Measurements from ENCODE around the gene TGFBR2. TPM values are rescaled to one million over a fixed set of nuclear protein-coding genes. Genes with fewer than 3 reads are reported as not detected.
A peak's percentile ranks its signal among the peaks of the same experiment; 100 is the strongest.

Gene TGFBR2
- total RNA-seq, 1 experiment from 2014 or later: 48.2 TPM

- no peak overlapping the region for H3K27ac ChIP-seq (ENCODE audit: low read length)
- intact Hi-C loops (cut with micrococcal nuclease): loop anchor here (5.0 kb wide), 3 partner anchors 137 to 498 kb away; no protein-coding TSS in a partner anchor
- CTCF ChIA-PET: no interaction called here
- H3K4me2 ChIP-seq (ENCODE audit: low read length): peak overlapping the region; percentile 79
- H3F3A ChIP-seq (ENCODE audit: low read length, unreplicated experiment): no peaks in the 10 kb centered on the region
- peaks cover 50% of the 10 kb centered on the region for H4K20me1 ChIP-seq (ENCODE audit: low read length)
- no peak overlapping the region for H2AFZ ChIP-seq (ENCODE audit: low read length)
- POLR2A ChIA-PET (ENCODE audit: unreplicated experiment): interaction anchor here (0.7 kb wide), 2 partner anchors 97 to 111 kb away, joined by 3 to 8 read pairs; no protein-coding TSS in a partner anchor
- no peak overlapping the region for H3K9ac ChIP-seq (ENCODE audit: low read length)
- TF ChIP-seq EZH2phosphoT487 (IDR thresholded peaks at IDR 0.05; ENCODE audit: borderline replicate concordance, low read length) (no peak), CTCF (conservative IDR thresholded peaks at IDR 0.05; ENCODE audit: low read depth, low read length) (no peak), EZH2 (IDR thresholded peaks at IDR 0.05; ENCODE audit: low read length, unreplicated experiment) (no peak)
- BruUV-seq (replicated peaks): no TSS peak
- 0 out of 2 replicates have a peak, but pooled peaks cover 5% of the 10 kb centered on the region for H3K36me3 ChIP-seq (ENCODE audit: low read depth, low read length)
- H3K27me3 ChIP-seq (ENCODE audit: low read length): no peaks in the 10 kb centered on the region
- no peak for ATAC-seq
- no peak for DNase-seq
- no peaks in the 10 kb centered on the region for H3K9me3 ChIP-seq (ENCODE audit: low read length)
- H3K9me2 ChIP-seq (replicated peaks; ENCODE audit: low read length): no peaks in the 10 kb centered on the region
- peaks cover 85% of the 10 kb centered on the region for H3K79me2 ChIP-seq (ENCODE audit: low read length)
- H3K4me1 ChIP-seq (ENCODE audit: insufficient read depth, low read length): peaks cover 77% of the 10 kb centered on the region
- H3K4me3 ChIP-seq (ENCODE audit: low read length): peak overlapping the region; percentile 69
Observed at GRCh38 chr3:30609930-30610701, 3.7 kb downstream of the TGFBR2 start.

- POLR2A ChIA-PET (ENCODE audit: unreplicated experiment): interaction anchor here (0.7 kb wide), 1 partner anchor 110 kb away, joined by 3 read pairs; no protein-coding TSS in a partner anchor
- H3K4me3 ChIP-seq (ENCODE audit: low read length): peak overlapping the region; percentile 69; the same call in 1 of the 2 replicates
- BruUV-seq (replicated peaks): no TSS peak
- H3K27me3 ChIP-seq (ENCODE audit: low read length): no peaks in the 10 kb centered on the region
- H3K4me2 ChIP-seq (ENCODE audit: low read length): peak overlapping the region; percentile 79
- peaks cover 92% of the 10 kb centered on the region for H3K79me2 ChIP-seq (ENCODE audit: low read length)
- DNase-seq: no peak
- peaks cover 77% of the 10 kb centered on the region for H3K4me1 ChIP-seq (ENCODE audit: insufficient read depth, low read length)
- no peak for ATAC-seq
- H3F3A ChIP-seq (ENCODE audit: low read length, unreplicated experiment): no peaks in the 10 kb centered on the region
- no peaks in the 10 kb centered on the region for H3K9me3 ChIP-seq (ENCODE audit: low read length)
- H2AFZ ChIP-seq (ENCODE audit: low read length): no peak overlapping the region
- H3K36me3 ChIP-seq (ENCODE audit: low read depth, low read length): 0 out of 2 replicates have a peak, but pooled peaks cover 5% of the 10 kb centered on the region
- intact Hi-C loops (cut with micrococcal nuclease): no loop called here
- H3K9ac ChIP-seq (ENCODE audit: low read length): no peak overlapping the region
- no peaks in the 10 kb centered on the region for H3K9me2 ChIP-seq (replicated peaks; ENCODE audit: low read length)
- CTCF ChIA-PET: no interaction called here
- peak overlapping the region; percentile 21; the same call in 1 of the 2 replicates for H3K27ac ChIP-seq (ENCODE audit: low read length)
- no peak for TF ChIP-seq EZH2phosphoT487 (IDR thresholded peaks at IDR 0.05; ENCODE audit: borderline replicate concordance, low read length)
- TF ChIP-seq CTCF (conservative IDR thresholded peaks at IDR 0.05; ENCODE audit: low read depth, low read length): no peak
- TF ChIP-seq EZH2 (IDR thresholded peaks at IDR 0.05; ENCODE audit: low read length, unreplicated experiment): no peak
- peaks cover 53% of the 10 kb centered on the region for H4K20me1 ChIP-seq (ENCODE audit: low read length)
Observed at GRCh38 chr3:30610702-30611368, 4.4 kb downstream of the TGFBR2 start.

Measured in PC-3 (cell line).